ENCODE measurements around the gene GORASP1. TPM values are rescaled to one million over a fixed set of nuclear protein-coding genes. Genes with fewer than 3 reads are reported as not detected.

The GORASP1 gene
- total and polyA plus RNA-seq, 2 of the 13 experiments (the other 11 are each of a cell fraction or from before 2014, with no cell fraction given): 36.4 to 39.8 TPM

DNA sequence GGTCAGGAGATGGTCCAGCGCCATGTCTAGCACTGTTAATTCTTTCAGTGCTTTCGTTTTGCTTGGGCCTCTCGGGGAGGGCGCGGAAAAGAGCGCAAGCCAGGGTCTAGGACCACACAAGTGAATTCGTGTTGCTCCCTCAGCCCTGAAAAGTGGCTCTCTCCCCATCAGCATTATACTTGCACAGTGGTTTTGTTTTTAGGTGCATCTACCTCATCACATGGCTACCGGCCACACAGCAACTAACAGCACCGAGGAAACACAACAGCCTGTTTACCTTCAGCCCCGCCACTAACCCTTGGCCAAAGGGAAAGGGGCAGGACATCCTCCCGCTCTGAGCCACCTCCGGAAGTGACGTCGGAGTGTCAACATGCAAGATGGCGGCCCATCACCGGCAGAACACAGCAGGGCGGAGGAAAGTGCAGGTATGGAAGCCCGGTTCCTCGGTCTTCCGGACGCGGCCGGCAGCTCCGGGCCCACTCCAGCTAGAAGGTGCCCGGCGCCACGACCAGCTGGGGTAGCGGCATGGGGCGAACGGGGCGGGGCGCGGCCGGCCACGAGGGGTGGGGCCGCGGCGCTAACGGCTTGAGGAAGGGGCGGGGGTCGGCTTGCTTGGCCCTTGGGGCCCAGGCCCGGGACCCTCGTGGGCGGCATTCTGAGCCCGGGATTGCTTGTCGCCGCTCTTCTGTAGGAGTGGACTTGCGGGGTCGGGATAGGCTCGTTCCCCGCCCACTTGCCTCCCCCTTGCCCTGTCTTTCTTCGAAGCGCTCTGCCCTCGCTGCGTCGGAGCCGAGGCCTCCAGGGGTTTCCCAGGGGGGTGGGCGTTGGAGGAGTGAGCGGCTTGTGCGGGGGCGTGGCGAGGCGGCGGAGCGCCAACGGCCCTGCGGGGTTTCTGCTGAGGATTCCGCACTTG, 55.5 kb downstream of the GORASP1 start, which contains the start of the genes SCN11A and WDR48 (continued):
- TF ChIP-seq, protein P1, sequence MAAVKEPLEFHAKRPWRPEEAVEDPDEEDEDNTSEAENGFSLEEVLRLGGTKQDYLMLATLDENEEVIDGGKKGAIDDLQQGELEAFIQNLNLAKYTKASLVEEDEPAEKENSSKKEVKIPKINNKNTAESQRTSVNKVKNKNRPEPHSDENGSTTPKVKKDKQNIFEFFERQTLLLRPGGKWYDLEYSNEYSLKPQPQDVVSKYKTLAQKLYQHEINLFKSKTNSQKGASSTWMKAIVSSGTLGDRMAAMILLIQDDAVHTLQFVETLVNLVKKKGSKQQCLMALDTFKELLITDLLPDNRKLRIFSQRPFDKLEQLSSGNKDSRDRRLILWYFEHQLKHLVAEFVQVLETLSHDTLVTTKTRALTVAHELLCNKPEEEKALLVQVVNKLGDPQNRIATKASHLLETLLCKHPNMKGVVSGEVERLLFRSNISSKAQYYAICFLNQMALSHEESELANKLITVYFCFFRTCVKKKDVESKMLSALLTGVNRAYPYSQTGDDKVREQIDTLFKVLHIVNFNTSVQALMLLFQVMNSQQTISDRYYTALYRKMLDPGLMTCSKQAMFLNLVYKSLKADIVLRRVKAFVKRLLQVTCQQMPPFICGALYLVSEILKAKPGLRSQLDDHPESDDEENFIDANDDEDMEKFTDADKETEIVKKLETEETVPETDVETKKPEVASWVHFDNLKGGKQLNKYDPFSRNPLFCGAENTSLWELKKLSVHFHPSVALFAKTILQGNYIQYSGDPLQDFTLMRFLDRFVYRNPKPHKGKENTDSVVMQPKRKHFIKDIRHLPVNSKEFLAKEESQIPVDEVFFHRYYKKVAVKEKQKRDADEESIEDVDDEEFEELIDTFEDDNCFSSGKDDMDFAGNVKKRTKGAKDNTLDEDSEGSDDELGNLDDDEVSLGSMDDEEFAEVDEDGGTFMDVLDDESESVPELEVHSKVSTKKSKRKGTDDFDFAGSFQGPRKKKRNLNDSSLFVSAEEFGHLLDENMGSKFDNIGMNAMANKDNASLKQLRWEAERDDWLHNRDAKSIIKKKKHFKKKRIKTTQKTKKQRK (IDR thresholded peaks at IDR 0.05; ENCODE audit: low read length): no peak
- TF ChIP-seq, protein P2, sequence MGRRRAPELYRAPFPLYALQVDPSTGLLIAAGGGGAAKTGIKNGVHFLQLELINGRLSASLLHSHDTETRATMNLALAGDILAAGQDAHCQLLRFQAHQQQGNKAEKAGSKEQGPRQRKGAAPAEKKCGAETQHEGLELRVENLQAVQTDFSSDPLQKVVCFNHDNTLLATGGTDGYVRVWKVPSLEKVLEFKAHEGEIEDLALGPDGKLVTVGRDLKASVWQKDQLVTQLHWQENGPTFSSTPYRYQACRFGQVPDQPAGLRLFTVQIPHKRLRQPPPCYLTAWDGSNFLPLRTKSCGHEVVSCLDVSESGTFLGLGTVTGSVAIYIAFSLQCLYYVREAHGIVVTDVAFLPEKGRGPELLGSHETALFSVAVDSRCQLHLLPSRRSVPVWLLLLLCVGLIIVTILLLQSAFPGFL (CRISPR knock-in tag; IDR thresholded peaks at IDR 0.05): no peak
- TF ChIP-seq FLYWCH1 (CRISPR knock-in tag; IDR thresholded peaks at IDR 0.05) (peak; percentile 83; the same call in 1 of the 2 replicates), HHEX (CRISPR knock-in tag; IDR thresholded peaks at IDR 0.05) (no peak), ISL2 (CRISPR knock-in tag; IDR thresholded peaks at IDR 0.05) (peak; percentile 47; the same call in 1 of the 2 replicates), PITX1 (CRISPR knock-in tag; IDR thresholded peaks at IDR 0.05) (no peak), FOXA3 (CRISPR knock-in tag; IDR thresholded peaks at IDR 0.05) (peak; percentile 100), HIVEP1 (CRISPR knock-in tag; IDR thresholded peaks at IDR 0.05) (peak; percentile 90), RARA (CRISPR knock-in tag; IDR thresholded peaks at IDR 0.05) (peak; percentile 64)
- TF ChIP-seq, protein P3, sequence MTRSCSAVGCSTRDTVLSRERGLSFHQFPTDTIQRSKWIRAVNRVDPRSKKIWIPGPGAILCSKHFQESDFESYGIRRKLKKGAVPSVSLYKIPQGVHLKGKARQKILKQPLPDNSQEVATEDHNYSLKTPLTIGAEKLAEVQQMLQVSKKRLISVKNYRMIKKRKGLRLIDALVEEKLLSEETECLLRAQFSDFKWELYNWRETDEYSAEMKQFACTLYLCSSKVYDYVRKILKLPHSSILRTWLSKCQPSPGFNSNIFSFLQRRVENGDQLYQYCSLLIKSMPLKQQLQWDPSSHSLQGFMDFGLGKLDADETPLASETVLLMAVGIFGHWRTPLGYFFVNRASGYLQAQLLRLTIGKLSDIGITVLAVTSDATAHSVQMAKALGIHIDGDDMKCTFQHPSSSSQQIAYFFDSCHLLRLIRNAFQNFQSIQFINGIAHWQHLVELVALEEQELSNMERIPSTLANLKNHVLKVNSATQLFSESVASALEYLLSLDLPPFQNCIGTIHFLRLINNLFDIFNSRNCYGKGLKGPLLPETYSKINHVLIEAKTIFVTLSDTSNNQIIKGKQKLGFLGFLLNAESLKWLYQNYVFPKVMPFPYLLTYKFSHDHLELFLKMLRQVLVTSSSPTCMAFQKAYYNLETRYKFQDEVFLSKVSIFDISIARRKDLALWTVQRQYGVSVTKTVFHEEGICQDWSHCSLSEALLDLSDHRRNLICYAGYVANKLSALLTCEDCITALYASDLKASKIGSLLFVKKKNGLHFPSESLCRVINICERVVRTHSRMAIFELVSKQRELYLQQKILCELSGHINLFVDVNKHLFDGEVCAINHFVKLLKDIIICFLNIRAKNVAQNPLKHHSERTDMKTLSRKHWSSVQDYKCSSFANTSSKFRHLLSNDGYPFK (CRISPR knock-in tag; IDR thresholded peaks at IDR 0.05; ENCODE audit: borderline replicate concordance): peak; percentile 79; the same call in 1 of the 2 replicates
- TF ChIP-seq, protein P4, sequence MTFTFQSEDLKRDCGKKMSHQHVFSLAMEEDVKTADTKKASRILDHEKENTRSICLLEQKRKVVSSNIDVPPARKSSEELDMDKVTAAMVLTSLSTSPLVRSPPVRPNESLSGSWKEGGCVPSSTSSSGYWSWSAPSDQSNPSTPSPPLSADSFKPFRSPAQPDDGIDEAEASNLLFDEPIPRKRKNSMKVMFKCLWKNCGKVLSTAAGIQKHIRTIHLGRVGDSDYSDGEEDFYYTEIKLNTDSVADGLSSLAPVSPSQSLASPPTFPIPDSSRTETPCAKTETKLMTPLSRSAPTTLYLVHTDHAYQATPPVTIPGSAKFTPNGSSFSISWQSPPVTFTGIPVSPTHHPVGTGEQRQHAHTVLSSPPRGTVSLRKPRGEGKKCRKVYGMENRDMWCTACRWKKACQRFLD (CRISPR knock-in tag; IDR thresholded peaks at IDR 0.05; ENCODE audit: borderline replicate concordance): peak; percentile 81
- TF ChIP-seq, protein P5, sequence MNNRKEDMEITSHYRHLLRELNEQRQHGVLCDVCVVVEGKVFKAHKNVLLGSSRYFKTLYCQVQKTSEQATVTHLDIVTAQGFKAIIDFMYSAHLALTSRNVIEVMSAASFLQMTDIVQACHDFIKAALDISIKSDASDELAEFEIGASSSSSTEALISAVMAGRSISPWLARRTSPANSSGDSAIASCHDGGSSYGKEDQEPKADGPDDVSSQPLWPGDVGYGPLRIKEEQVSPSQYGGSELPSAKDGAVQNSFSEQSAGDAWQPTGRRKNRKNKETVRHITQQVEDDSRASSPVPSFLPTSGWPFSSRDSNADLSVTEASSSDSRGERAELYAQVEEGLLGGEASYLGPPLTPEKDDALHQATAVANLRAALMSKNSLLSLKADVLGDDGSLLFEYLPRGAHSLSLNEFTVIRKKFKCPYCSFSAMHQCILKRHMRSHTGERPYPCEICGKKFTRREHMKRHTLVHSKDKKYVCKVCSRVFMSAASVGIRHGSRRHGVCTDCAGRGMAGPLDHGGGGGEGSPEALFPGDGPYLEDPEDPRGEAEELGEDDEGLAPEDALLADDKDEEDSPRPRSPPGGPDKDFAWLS (CRISPR knock-in tag; IDR thresholded peaks at IDR 0.05; ENCODE audit: borderline replicate concordance): no peak
- TF ChIP-seq, protein P6, sequence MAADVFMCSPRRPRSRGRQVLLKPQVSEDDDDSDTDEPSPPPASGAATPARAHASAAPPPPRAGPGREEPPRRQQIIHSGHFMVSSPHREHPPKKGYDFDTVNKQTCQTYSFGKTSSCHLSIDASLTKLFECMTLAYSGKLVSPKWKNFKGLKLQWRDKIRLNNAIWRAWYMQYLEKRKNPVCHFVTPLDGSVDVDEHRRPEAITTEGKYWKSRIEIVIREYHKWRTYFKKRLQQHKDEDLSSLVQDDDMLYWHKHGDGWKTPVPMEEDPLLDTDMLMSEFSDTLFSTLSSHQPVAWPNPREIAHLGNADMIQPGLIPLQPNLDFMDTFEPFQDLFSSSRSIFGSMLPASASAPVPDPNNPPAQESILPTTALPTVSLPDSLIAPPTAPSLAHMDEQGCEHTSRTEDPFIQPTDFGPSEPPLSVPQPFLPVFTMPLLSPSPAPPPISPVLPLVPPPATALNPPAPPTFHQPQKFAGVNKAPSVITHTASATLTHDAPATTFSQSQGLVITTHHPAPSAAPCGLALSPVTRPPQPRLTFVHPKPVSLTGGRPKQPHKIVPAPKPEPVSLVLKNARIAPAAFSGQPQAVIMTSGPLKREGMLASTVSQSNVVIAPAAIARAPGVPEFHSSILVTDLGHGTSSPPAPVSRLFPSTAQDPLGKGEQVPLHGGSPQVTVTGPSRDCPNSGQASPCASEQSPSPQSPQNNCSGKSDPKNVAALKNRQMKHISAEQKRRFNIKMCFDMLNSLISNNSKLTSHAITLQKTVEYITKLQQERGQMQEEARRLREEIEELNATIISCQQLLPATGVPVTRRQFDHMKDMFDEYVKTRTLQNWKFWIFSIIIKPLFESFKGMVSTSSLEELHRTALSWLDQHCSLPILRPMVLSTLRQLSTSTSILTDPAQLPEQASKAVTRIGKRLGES (CRISPR knock-in tag; IDR thresholded peaks at IDR 0.05; ENCODE audit: borderline replicate concordance): no peak
